Keratinocyte (primary cell): ENCODE results near the gene HTR3C. TPM values are rescaled to one million over a fixed set of nuclear protein-coding genes. Genes with fewer than 3 reads are reported as not detected.

Source experiments
- DNase-seq: peaks from one replicate; pipeline ENCODE4 v3.0.0-alpha.2; 2011; ENCODE audit warnings: low read depth, missing footprints, low spot score
- FAIRE-seq: peaks from 2 replicates; lab custom pipeline; 2011; peaks lifted over from hg19 to GRCh38; lab: Jason Lieb, UNC
- H2AFZ ChIP-seq: 2 replicates; pipeline ENCODE4 v1.6.0; 2012; ENCODE audit warnings: low read length, control low read depth, inconsistent platforms; ENCODE audit not compliant: control insufficient read depth
- H3K27ac ChIP-seq: 2 replicates; pipeline ENCODE4 v1.5.1; 2011; ENCODE audit warnings: low read length; ENCODE audit not compliant: control insufficient read depth, insufficient read depth
- H3K27me3 ChIP-seq: 3 replicates; pipeline ENCODE4 v1.6.0; 2011; ENCODE audit warnings: low read length; ENCODE audit not compliant: control insufficient read depth, insufficient read depth; ENCODE audit errors: extremely low read depth
- H3K36me3 ChIP-seq, 2 experiments: 2 replicates in 1 of 2; 3 replicates in 1 of 2; pipeline ENCODE4 v1.5.1; 2011; ENCODE audit warnings: low read length in 2 of 2, mild to moderate bottlenecking in 1 of 2; ENCODE audit not compliant: control insufficient read depth in 2 of 2, insufficient read depth in 2 of 2; ENCODE audit errors: extremely low read depth in 1 of 2
- H3K4me1 ChIP-seq: 3 replicates; pipeline ENCODE4 v1.5.1; 2011; ENCODE audit warnings: low read length; ENCODE audit not compliant: control insufficient read depth, insufficient read depth; ENCODE audit errors: extremely low read depth
- H3K4me2 ChIP-seq: 3 replicates; pipeline ENCODE4 v1.6.0; 2011; ENCODE audit warnings: low read depth, low read length; ENCODE audit not compliant: control insufficient read depth, insufficient read depth; ENCODE audit errors: extremely low read depth
- H3K4me3 ChIP-seq, 3 experiments: fragments of 200-600 bp in 1 of 3; sonication (generic) in 1 of 3; 2 replicates in 2 of 3; 3 replicates in 1 of 3; pipeline ENCODE4 v1.5.1; 2011 to 2016; ENCODE audit warnings: low read length in 3 of 3, mild to moderate bottlenecking in 3 of 3, control low read depth in 2 of 3, inconsistent platforms in 1 of 3, low read depth in 1 of 3, mixed read lengths in 1 of 3, mixed run types in 1 of 3, moderate library complexity in 1 of 3; ENCODE audit not compliant: control insufficient read depth in 2 of 3, insufficient read depth in 2 of 3; ENCODE audit errors: extremely low read depth in 1 of 3
- H3K79me2 ChIP-seq: 2 replicates; pipeline ENCODE4 v1.6.0; 2012; ENCODE audit warnings: low read length; ENCODE audit not compliant: control insufficient read depth, insufficient read depth
- H3K9ac ChIP-seq: 3 replicates; pipeline ENCODE4 v1.6.0; 2011; ENCODE audit warnings: low read length; ENCODE audit not compliant: control insufficient read depth, insufficient read depth; ENCODE audit errors: extremely low read depth
- H3K9me1 ChIP-seq: 3 replicates; pipeline ENCODE4 v1.6.0; 2011; ENCODE audit warnings: low read length; ENCODE audit not compliant: control insufficient read depth, insufficient read depth; ENCODE audit errors: extremely low read depth
- H3K9me3 ChIP-seq: 2 replicates; pipeline ENCODE4 v1.5.1; 2012; ENCODE audit warnings: low read depth, low read length; ENCODE audit not compliant: control insufficient read depth
- H4K20me1 ChIP-seq: 3 replicates; pipeline ENCODE4 v1.6.0; 2011; ENCODE audit warnings: low read length; ENCODE audit not compliant: control insufficient read depth, insufficient read depth; ENCODE audit errors: extremely low read depth
- EZH2 ChIP-seq: IDR thresholded peaks from one replicate; pipeline ENCODE4 v1.6.1; 2012; ENCODE audit warnings: inconsistent platforms, mild to moderate bottlenecking, low read length, moderate library complexity
- dilution Hi-C: fragments of 300-500 bp; cut with MboI; formaldehyde crosslinking; loops from one replicate; pipeline ENCODE4 v1.7.0; 2020; ENCODE audit warnings: low sequenced_read_pairs; ENCODE audit not compliant: extremely low pct_ligation_motif_present
- polyA plus RNA-seq, 5 experiments: library from polyadenylated mRNA; depleted of rRNA in 3 of 5; stranded (reverse) in 3 of 5; stranded (forward) in 1 of 5; unstranded in 1 of 5; fragments of >200 nt; gene quantifications; 1 replicate in 1 of 5; 2 replicates in 3 of 5; 3 replicates in 1 of 5; pipeline versions ENCODE4 v1.2.1 to v1.2.3, GENCODE V29; 2011 to 2012; ENCODE audit warnings: missing spikeins in 2 of 5, low read depth in 1 of 5, low replicate concordance in 1 of 5
- TF ChIP-seq, protein P1 (sequence below), 3 experiments: IDR thresholded peaks in 1 of 3; conservative IDR thresholded peaks in 1 of 3; optimal IDR thresholded peaks in 1 of 3; 2 replicates in 2 of 3; 3 replicates in 1 of 3; pipeline versions ENCODE3 to v1.5.1; 2011; ENCODE audit warnings: low read length in 3 of 3, mild to moderate bottlenecking in 3 of 3, moderate library complexity in 2 of 3, control low read depth in 1 of 3, inconsistent platforms in 1 of 3; ENCODE audit not compliant: insufficient read depth in 2 of 3; ENCODE audit errors: extremely low read depth in 1 of 3

The HTR3C gene
- polyA plus RNA-seq, 1 donor (not counting 4 experiments of a cell fraction or from before 2014, with no cell fraction given) = not detected

DNA sequence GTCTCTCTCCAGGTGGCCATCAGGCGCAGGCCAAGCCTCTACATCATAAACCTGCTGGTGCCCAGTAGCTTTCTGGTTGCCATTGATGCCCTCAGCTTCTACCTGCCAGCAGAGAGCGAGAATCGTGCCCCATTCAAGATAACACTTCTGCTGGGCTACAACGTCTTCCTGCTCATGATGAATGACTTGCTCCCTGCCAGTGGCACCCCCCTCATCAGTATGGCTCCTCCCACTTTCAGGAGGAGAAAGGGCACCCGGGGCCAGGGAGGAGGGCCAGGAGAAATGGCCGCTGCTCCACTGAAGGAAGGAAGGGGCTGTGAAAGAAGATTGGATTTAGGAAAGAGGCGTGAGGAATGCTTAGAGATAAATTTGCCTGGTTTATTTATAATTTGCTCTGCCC lies 6.6 kb downstream of the HTR3C start:
- Histone ChIP-seq H3K9me3 (no peaks in the 10 kb centered on the region), H2AFZ (no peak overlapping the region), H3K79me2 (no peaks in the 10 kb centered on the region), H3K27me3 (peaks cover 4% of the 10 kb centered on the region), H3K4me3 (no peak overlapping the region), H3K4me2 (no peak overlapping the region), H3K9ac (no peak overlapping the region), H3K27ac (no peak overlapping the region), H3K4me1 (no peaks in the 10 kb centered on the region), H3K36me3 (no peaks in the 10 kb centered on the region), H3K9me1 (no peaks in the 10 kb centered on the region), H4K20me1 (no peaks in the 10 kb centered on the region)
- dilution Hi-C loops = no loop called here
- DNase-seq = no peak
- no peak for TF ChIP-seq EZH2
- TF ChIP-seq, protein P1, sequence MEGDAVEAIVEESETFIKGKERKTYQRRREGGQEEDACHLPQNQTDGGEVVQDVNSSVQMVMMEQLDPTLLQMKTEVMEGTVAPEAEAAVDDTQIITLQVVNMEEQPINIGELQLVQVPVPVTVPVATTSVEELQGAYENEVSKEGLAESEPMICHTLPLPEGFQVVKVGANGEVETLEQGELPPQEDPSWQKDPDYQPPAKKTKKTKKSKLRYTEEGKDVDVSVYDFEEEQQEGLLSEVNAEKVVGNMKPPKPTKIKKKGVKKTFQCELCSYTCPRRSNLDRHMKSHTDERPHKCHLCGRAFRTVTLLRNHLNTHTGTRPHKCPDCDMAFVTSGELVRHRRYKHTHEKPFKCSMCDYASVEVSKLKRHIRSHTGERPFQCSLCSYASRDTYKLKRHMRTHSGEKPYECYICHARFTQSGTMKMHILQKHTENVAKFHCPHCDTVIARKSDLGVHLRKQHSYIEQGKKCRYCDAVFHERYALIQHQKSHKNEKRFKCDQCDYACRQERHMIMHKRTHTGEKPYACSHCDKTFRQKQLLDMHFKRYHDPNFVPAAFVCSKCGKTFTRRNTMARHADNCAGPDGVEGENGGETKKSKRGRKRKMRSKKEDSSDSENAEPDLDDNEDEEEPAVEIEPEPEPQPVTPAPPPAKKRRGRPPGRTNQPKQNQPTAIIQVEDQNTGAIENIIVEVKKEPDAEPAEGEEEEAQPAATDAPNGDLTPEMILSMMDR (optimal IDR thresholded peaks at IDR 0.05 in 1 of 3, IDR thresholded peaks at IDR 0.05 in 1 of 3, conservative IDR thresholded peaks at IDR 0.05 in 1 of 3; ENCODE audit: extremely low read depth in 1 of 3, insufficient read depth in 2 of 3, low read length in 3 of 3) = no peak
- no peak for FAIRE-seq

DNA sequence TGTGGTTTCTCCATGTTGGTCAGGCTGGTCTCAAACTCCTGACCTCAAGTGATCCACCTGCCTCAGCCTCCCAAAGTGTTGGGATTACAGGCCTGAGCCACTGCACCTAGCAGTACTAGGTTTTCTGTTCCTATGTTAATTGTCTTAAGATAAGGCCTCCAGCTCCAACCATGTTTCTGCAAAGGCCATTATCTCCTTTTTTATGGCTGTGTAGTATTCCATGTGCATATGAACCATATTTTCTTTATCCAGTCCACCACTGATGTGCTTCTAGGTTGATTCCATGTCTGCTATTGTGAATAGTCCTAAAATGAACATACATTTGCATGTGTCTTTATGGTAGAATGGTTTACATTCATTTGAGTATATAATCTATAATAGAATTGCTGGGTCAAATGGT lies 9.8 kb downstream of the HTR3C start:
- no peak for TF ChIP-seq EZH2
- TF ChIP-seq, protein P1 (optimal IDR thresholded peaks at IDR 0.05 in 1 of 3, IDR thresholded peaks at IDR 0.05 in 1 of 3, conservative IDR thresholded peaks at IDR 0.05 in 1 of 3; ENCODE audit: extremely low read depth in 1 of 3, insufficient read depth in 2 of 3, low read length in 3 of 3) = no peak
- H3K9me1 ChIP-seq = no peaks in the 10 kb centered on the region
- no peak overlapping the region for H3K9ac ChIP-seq
- no peak overlapping the region for H3K27ac ChIP-seq
- H3K4me3 ChIP-seq = no peak overlapping the region
- no peaks in the 10 kb centered on the region for H3K9me3 ChIP-seq
- H2AFZ ChIP-seq = no peak overlapping the region
- H3K4me2 ChIP-seq = no peak overlapping the region
- H3K79me2 ChIP-seq = no peaks in the 10 kb centered on the region
- no peaks in the 10 kb centered on the region for H3K4me1 ChIP-seq
- FAIRE-seq (no peak), DNase-seq (no peak)
- dilution Hi-C loops = no loop called here
- H3K27me3 ChIP-seq = no peaks in the 10 kb centered on the region
- no peaks in the 10 kb centered on the region for H4K20me1 ChIP-seq
- H3K36me3 ChIP-seq = no peaks in the 10 kb centered on the region
